Testis (tissue), 3 donors: Measurements from ENCODE around the gene ZNF660. TPM values are rescaled to one million over a fixed set of nuclear protein-coding genes. Genes with fewer than 3 reads are reported as not detected.

Experiments
- polyA plus RNA-seq: library from polyadenylated mRNA; stranded (reverse); fragments of 350-450 nt; fragmentation: Illumina TruSeq; extraction: RNeasy Lipid Tissue Mini Kit (QIAGEN cat#74804); gene quantifications from one replicate; pipeline ENCODE4 v1.2.3, GENCODE V29; 2014; ENCODE audit warnings: low read depth, low replicate concordance; ENCODE audit not compliant: insufficient read depth
- total RNA-seq, 2 donors: library from RNA; depleted of rRNA; stranded (reverse); fragments of >200 nt; gene quantifications; one replicate each; pipeline ENCODE4 v1.2.3, GENCODE V29; 2016

Gene ZNF660
- total and polyA plus RNA-seq, 3 donors from 2014 or later: 3.8 to 5.9 (median 4.1) TPM

Other genes starting within 250 kb of the ZNF660 start
- gene TCAIM, start 246.2 kb upstream of the ZNF660 start, total RNA-seq: 10 to 100 TPM; 28.3 to 33.5 TPM
- 12.3 TPM for gene TCAIM, start 246.2 kb upstream of the ZNF660 start, polyA plus RNA-seq
- 10 to 100 TPM; 15.0 to 15.8 TPM for gene ZNF445, start 107.3 kb upstream of the ZNF660 start, total RNA-seq
- 8.5 TPM for gene ZNF445, start 107.3 kb upstream of the ZNF660 start, polyA plus RNA-seq
- 10 to 100 TPM; 20.1 to 26.4 TPM for gene ZKSCAN7, start 29.8 kb upstream of the ZNF660 start, total RNA-seq
- 11.5 TPM for gene ZKSCAN7, start 29.8 kb upstream of the ZNF660 start, polyA plus RNA-seq
- 10 to 100 TPM; 21.1 to 23.6 TPM for gene ZNF197, start 40.1 kb downstream of the ZNF660 start, total RNA-seq
- 11.9 TPM for gene ZNF197, start 40.1 kb downstream of the ZNF660 start, polyA plus RNA-seq
- 10 to 100 TPM; 19.8 to 26.6 TPM for gene ZNF35, start 63.8 kb downstream of the ZNF660 start, total RNA-seq
- 20.3 TPM for gene ZNF35, start 63.8 kb downstream of the ZNF660 start, polyA plus RNA-seq
- gene ZNF502, start 127.7 kb downstream of the ZNF660 start, total RNA-seq: 10 to 100 TPM; 10.8 to 13.3 TPM
- gene ZNF502, start 127.7 kb downstream of the ZNF660 start, polyA plus RNA-seq: 9.0 TPM
- 10 to 100 TPM; 10.2 to 12.3 TPM for gene ZNF501, start 144.7 kb downstream of the ZNF660 start, total RNA-seq
- 9.2 TPM for gene ZNF501, start 144.7 kb downstream of the ZNF660 start, polyA plus RNA-seq
- gene KIAA1143, start 176.7 kb downstream of the ZNF660 start, total RNA-seq: 10 to 100 TPM; 14.6 to 15.1 TPM
- gene KIAA1143, start 176.7 kb downstream of the ZNF660 start, polyA plus RNA-seq: 14.3 TPM
- 10 to 100 TPM; 10.1 to 26.5 TPM for gene KIF15, start 176.8 kb downstream of the ZNF660 start, total RNA-seq
- 16.7 TPM for gene KIF15, start 176.8 kb downstream of the ZNF660 start, polyA plus RNA-seq